ENCODE results near the gene LUZP2.

The LUZP2 gene

DNA sequence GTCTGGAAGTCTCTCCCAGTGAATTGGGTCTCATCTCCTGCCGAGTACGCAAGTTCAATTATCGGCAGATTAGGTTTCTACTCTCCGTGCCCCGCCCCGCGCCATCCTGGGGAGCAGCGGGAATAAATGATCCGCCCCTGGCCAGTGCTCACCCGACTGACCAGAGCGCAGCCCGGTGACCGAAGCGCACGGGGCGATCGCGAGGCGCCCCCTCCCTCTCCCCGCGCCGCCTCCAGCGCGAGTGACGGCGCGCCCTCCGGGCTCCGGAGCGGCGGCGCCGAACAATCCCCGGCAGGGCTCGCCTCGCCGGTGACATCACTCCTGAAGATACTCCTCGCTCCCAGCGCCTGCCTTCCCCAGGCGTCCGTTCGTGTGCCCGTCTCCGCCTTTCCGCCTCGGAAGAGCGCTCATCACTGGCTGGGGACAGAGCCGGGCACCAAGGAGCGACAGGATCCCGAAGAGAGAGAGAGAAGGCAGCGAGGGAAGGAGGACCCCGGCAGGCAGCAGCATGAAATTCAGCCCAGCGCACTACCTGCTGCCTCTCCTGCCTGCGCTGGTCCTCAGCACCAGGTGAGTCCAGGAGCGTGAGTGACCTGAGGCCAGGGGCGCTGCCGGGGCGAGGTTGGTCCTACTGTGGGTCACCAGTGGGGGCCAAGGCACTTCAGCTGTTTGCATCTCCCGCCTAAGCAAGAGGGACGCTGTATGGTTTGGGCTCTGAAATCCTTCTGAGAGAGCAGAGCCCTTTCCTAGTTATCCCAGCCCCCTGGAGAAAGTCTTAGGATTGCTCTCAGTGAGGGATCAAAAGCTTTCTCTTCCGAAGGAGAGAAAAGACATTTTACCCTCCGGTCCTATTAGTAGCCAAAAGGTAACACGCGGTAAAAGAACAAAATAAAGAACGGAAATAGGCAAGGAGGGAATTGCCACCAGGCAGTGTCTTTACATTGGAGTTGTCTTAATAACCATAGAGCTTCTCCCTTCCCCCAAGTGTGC, at the start of gene LUZP2:
Gene LUZP2 (plus strand): TSS at position 318 of the 990 bp plus-strand sequence.
- no peak for DNase-seq

DNA sequence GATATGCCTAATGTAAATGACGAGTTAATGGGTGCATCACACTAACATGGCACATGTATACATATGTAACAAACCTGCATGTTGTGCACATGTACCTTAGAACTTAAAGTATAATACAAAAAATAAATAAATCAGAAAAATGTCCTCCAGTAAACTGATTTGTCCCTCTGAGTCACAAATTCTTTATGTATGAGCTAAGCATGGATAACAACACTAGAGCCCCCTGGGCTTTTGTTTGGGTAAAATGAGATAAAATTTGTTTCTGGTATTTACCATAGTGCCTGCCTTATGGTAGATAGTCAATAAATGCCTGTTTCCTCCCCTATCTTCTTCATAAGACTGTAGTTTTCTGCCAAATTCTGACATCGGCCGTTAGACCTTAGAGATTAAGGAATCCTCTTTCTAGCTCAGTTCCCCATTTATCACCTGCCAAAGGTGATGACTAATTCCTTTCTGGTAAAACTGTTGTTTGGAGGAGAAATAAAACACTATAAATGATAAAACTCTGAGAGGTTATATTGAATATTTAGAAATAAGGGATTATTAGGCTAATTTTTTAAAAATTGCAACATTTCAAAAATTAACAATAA, 43.6 kb upstream of the LUZP2 start:
- no peak for DNase-seq

GRCh38 chr11:24457985-24458384, 38.9 kb upstream of the LUZP2 start:
- no peak for DNase-seq

DNA sequence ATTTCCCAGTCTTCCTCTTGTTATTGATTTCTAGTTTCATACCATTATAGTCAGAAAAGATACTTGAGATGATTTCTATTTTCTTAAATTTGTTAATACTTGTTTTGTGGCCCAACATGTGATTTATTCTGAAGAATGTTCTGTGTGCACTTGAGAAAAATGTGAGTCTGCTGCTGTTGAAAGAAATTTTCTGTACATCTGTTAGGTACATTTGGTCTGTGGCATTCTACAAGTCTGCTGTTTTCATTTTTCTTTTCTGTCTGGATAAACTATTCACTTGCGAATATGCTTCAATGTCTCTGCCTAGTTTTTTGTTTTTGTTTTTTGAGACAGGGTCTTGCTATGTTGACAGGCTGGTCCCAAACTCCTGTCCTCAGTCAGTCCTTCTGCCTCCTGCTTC, 26.4 kb upstream of the LUZP2 start:
- no peak for DNase-seq

DNA sequence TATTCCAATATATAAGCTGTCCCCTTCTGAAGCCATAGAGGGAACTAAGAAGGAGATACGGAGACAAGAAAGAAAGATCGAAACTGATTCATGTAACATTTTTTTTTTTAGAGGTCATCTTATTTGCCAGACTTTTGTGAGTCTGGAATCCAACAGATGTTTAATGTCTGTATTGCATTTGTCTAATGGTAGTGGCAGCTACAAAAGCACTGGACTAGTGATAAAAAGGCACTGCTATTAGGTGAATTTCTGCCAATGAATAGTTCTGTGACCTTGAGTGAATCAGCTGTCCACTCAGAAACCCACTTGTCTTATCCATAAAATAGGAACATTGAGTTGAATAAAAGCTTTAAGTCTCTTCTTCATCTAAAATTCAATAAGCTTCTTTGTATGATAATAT, 25.8 kb upstream of the LUZP2 start:
- no peak for DNase-seq

- no peak for DNase-seq
Observed at GRCh38 chr11:24478718-24479117, 18.1 kb upstream of the LUZP2 start.

- DNase-seq = no peak
Observed at GRCh38 chr11:24489477-24489876, 7.4 kb upstream of the LUZP2 start.

GRCh38 chr11:24496386-24496735, 492 bp upstream of the LUZP2 start:
- DNase-seq = no peak

DNA sequence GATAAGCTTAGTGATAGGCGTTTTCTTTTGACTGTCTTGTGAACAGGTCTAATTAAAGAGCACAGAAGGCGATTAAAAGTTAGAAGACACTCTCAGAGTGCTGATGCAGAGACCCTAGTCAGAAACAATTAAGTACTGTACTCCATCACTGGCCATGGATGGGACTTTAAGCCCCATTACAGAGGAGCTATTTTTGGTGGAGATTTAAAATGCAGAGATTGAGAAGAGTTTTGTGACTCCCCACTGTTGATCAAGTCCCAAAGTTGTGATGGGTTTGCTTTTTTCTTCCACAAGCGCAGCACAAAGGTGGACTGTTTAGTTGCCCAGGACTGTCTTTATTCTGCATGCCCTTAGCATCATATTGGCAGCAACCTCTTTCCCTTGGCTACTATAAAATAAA, 978 bp downstream of the LUZP2 start:
- no peak for DNase-seq

- DNase-seq = no peak
Observed at GRCh38 chr11:24502425-24502824, 5.6 kb downstream of the LUZP2 start.

GRCh38 chr11:24509114-24509513, 12.3 kb downstream of the LUZP2 start:
- no peak for DNase-seq

- no peak for DNase-seq
Observed at GRCh38 chr11:24511511-24511910, 14.7 kb downstream of the LUZP2 start.

DNA sequence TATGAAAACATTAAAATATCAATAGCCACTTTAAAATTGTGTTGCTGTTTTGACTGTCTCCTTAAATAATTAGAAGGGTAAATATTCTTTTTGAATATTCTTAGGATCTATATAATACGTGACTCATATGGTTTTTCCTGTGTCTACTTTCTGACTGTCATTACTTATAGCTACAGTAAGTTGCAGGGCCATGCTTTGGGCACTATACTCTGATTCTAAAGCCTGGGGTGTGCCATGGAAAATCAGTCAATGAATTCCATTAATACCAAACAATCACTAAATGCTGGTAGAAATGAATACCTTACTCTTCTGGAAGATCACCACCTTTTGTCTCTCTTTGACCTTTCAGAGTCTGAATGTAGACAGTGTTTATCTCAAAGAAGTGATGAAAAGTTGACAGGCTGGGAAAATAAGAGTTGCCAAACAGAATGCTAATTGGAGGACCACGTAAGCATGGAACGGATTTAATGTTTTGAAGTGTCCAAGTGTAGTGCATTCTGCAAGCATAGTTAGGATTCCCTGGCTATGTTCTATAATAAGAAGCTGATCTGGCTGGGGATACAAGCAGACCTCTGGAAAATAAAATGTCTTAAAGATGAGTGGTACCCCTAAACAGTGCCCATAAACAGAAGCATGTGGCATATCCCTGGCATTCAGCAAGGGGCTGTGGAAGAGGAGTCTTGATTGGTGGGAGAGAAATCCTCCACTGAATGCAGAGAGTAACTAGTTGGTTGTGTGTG, 16.8 kb downstream of the LUZP2 start:
- DNase-seq = no peak

GRCh38 chr11:24514219-24514594, 17.4 kb downstream of the LUZP2 start:
- no peak for DNase-seq

DNA sequence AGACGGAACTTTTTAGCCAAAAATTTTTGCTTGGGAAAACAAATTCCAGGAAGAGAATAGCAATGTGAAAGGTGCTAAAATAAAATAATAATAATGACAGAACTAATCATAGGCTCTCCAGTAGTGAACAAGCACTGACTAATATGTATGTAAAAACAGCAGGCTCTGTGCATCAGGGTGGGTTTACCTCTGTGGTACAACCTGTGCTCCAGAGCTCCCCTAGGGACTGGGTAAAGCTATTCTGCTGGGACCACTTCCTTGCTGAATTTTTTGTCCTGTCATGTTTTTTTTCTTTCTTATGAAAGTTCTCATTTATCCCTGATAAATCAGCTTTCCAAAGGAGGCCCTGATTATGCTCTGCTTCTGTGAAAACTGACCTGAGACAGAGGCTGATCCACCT, 18.8 kb downstream of the LUZP2 start:
- DNase-seq = no peak

GRCh38 chr11:24516638-24517037, 19.8 kb downstream of the LUZP2 start:
- DNase-seq = no peak

DNA sequence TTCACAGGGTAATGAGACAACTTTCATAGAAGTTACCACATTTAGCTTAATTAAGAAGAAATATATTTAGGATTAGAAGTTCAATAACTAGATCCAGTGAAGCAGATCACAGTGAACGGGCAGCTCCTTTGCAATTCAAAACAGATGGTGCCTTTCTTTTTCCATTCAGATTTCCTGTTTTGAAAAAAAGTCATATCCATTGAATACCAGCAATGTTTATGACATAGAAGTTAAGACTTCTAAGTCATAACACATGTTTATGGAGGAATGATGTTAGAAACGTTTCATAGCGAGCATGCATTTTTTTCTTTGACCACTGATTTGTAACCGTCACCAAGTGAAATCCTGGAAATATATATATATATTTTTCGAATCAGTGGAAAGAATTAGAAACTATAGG, 24.7 kb downstream of the LUZP2 start:
- DNase-seq = no peak

DNA sequence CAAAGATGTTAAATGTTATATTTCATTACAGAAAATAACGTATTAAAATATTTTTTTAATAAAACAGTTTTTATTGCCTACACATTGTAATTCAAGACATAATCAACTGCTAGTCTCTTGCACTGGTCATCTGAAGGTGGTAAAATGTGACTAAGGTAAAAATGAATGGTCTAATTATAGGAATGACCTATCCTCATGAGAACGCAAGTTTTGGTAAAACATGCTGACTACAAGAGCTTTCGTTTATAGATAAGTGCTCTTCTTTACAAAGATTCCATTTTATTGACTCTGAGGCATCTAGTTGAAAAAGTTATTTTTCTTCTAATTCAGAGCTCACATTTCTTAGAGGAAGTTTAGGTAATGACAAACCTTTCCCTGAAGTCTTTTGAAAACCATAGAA, 27.3 kb downstream of the LUZP2 start:
- no peak for DNase-seq

- no peak for DNase-seq
Observed at GRCh38 chr11:24531528-24531927, 34.7 kb downstream of the LUZP2 start.

DNA sequence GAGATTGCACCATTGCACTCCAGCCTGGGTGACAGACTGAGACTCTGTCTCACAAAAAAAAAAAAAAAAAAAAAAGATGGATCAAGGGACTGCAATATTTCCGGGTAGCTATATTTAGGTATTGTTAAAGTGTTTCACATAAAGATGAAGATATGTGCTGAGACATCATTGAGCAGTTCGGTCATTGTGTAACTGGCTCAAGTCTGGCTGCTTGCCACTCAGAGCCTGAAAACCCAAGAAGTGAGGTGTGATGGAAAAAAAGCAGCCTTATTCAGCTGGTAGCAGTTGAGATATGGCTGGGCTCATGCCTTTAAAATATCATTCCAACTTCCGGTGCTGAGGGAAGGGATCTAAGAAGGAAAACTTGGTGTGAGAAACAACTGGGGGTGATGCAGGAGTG, 46.9 kb downstream of the LUZP2 start:
- no peak for DNase-seq

DNA sequence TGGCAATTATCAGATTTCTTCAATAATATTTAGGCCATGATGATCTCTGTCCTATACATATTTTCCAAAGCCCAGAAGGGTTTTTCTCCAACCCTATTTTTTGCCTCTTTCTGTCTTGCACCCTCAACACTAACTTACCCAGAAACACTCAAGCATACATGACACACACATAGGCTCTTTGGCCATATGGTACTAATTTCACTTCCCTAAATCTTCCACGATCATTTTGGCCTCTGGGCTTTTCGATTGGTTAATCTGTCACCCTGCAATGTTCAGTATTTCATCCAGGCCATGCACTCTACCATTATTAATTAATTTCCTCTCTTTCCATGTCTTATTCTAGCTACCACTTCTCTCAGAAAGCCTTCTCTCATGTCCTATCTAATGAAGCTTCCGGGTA, 59.8 kb downstream of the LUZP2 start:
- no peak for DNase-seq

GRCh38 chr11:24559315-24559714, 62.5 kb downstream of the LUZP2 start:
- DNase-seq = no peak

DNA sequence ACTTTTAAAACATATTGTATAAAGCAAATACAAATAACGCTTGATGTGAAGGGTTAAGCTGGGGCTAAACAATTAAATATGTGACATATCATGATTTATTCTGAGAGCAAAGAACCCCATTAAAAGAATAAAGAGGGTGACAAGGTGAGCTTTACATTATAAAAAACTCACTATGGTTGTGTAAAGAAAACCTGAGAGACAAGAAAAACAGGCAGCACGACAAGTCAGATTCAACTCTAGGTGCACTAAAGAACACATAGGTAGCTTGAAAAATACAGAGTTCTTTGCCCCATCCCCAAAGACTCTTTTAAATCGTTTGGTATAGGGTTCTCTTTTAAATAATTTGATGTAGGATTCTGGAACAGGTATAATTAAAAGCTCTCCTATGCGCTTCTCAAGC, 63.5 kb downstream of the LUZP2 start:
- no peak for DNase-seq

GRCh38 chr11:24567380-24567779, 70.5 kb downstream of the LUZP2 start:
- DNase-seq = no peak
